ENCODE results near the gene NCBP2L.

- TF ChIP-seq CTCF (conservative IDR thresholded peaks at IDR 0.05; ENCODE audit: low read length) (no peak), EZH2phosphoT487 (IDR thresholded peaks at IDR 0.05; ENCODE audit: borderline replicate concordance) (no peak)
Observed at GRCh38 chrX:107840971-107841370, 63.4 kb downstream of the NCBP2L start.

Measured in Loucy (cell line).